B cell (primary cell): Measurements from ENCODE around the gene CNPY2. TPM values are rescaled to one million over a fixed set of nuclear protein-coding genes. Genes with fewer than 3 reads are reported as not detected.

Experiments
- ATAC-seq: fragments of 200-7000 bp; cut with Tn5 transposase; one replicate; pipeline ENCODE4 v1.10.0; 2021; ENCODE audit warnings: low read depth, mild to moderate bottlenecking, moderate number of reproducible peaks, moderate library complexity
- CTCF ChIA-PET: fragments of 350-600 bp; sonication (Branson Sonifier 250); formaldehyde crosslinking; loops from one replicate; lab custom pipeline; 2021; ENCODE audit warnings: antibody characterized with exemption, inconsistent platforms; lab: Charles Lee
- POLR2A ChIA-PET: fragments of 350-600 bp; sonication (Branson Sonifier 250); formaldehyde crosslinking; loops from one replicate; lab custom pipeline; 2021; ENCODE audit warnings: antibody characterized with exemption; lab: Charles Lee
- DNase-seq: peaks from one replicate; pipeline ENCODE4 v3.0.0; 2013
- H2AFZ ChIP-seq: 2 replicates; pipeline ENCODE4 v1.6.1; 2012; ENCODE audit warnings: mild to moderate bottlenecking, low read depth, low read length; ENCODE audit not compliant: insufficient read depth, poor library complexity, severe bottlenecking
- H3K27ac ChIP-seq, 2 donors: 1 replicate in 1 of 2; 2 replicates in 1 of 2; pipeline ENCODE4 v1.5.1; 2012 to 2013; ENCODE audit warnings: low read length in 2 of 2, mild to moderate bottlenecking in 2 of 2, moderate library complexity in 1 of 2
- H3K27me3 ChIP-seq, 4 experiments: fragments of 200-600 bp in 1 of 4; sonication (generic) in 1 of 4; replicated peaks in 1 of 4; 1 replicate in 2 of 4; 2 replicates in 2 of 4; pipeline versions ENCODE4 v1.6.1 to v1.7.0; 2013 to 2016; ENCODE audit warnings: low read length in 3 of 4, mild to moderate bottlenecking in 2 of 4, mixed read lengths in 1 of 4, moderate library complexity in 1 of 4; ENCODE audit not compliant: insufficient read depth in 4 of 4, control insufficient read depth in 3 of 4; ENCODE audit errors: control extremely low read depth in 1 of 4
- H3K36me3 ChIP-seq, 2 experiments: replicated peaks in 1 of 2; 1 replicate in 1 of 2; 2 replicates in 1 of 2; pipeline versions ENCODE4 v1.6.1 to v1.7.1; 2013; ENCODE audit warnings: low read length in 1 of 2; ENCODE audit not compliant: insufficient read depth in 2 of 2, control insufficient read depth in 1 of 2; ENCODE audit errors: control extremely low read depth in 1 of 2, extremely low read depth in 1 of 2
- H3K4me1 ChIP-seq, 2 donors: fragments of 200-600 bp in 1 of 2; sonication (generic) in 1 of 2; 1 replicate in 1 of 2; 2 replicates in 1 of 2; pipeline versions ENCODE4 v1.5.1 to v1.6.1; 2013 to 2017; ENCODE audit warnings: low read length in 2 of 2; ENCODE audit not compliant: control insufficient read depth in 2 of 2, insufficient read depth in 2 of 2
- H3K4me2 ChIP-seq: replicated peaks from 2 replicates; pipeline ENCODE3; 2012; ENCODE audit warnings: mild to moderate bottlenecking, low read depth, low read length; ENCODE audit not compliant: poor library complexity, severe bottlenecking
- H3K4me3 ChIP-seq, 5 experiments: fragments of 200-600 bp in 1 of 5; sonication (generic) in 1 of 5; 1 replicate in 3 of 5; 2 replicates in 2 of 5; pipeline versions ENCODE4 v1.5.1 to v1.7.0; 2011 to 2016; ENCODE audit warnings: low read length in 4 of 5, mild to moderate bottlenecking in 4 of 5, low read depth in 2 of 5, control low read depth in 1 of 5, moderate library complexity in 1 of 5; ENCODE audit not compliant: insufficient read depth in 1 of 5; ENCODE audit errors: control extremely low read depth in 1 of 5, extremely low read depth in 1 of 5
- H3K79me2 ChIP-seq: fragments of 200-600 bp; sonication (generic); one replicate; pipeline ENCODE4 v1.6.0; 2016; ENCODE audit warnings: low read length; ENCODE audit not compliant: control insufficient read depth, insufficient read depth
- H3K9ac ChIP-seq: fragments of 200-600 bp; sonication (generic); 2 replicates; pipeline ENCODE4 v1.6.1; 2017; ENCODE audit warnings: mild to moderate bottlenecking, low read length, moderate library complexity
- H3K9me3 ChIP-seq, 3 donors: one replicate each; pipeline versions ENCODE4 v1.6.1 to v1.7.1; 2013; ENCODE audit warnings: low read length in 2 of 3; ENCODE audit not compliant: control insufficient read depth in 2 of 3, insufficient read depth in 1 of 3; ENCODE audit errors: control extremely low read depth in 1 of 3
- H4K20me1 ChIP-seq: 2 replicates; pipeline ENCODE4 v1.6.0; 2012; ENCODE audit warnings: mild to moderate bottlenecking, low read length; ENCODE audit not compliant: insufficient read depth, control insufficient read depth, poor library complexity, severe bottlenecking
- H3K27ac Mint-ChIP-seq: one replicate; pipeline ENCODE4 v1.8.0; 2021; ENCODE audit warnings: mixed read lengths
- H3K27me3 Mint-ChIP-seq: one replicate; pipeline ENCODE4 v1.8.0; 2021; ENCODE audit warnings: mixed read lengths
- H3K4me1 Mint-ChIP-seq: one replicate; pipeline ENCODE4 v1.8.0; 2021; ENCODE audit warnings: mixed read lengths
- H3K4me3 Mint-ChIP-seq: one replicate; pipeline ENCODE4 v1.8.0; 2021; ENCODE audit warnings: mixed read lengths
- H3K9me3 Mint-ChIP-seq: one replicate; pipeline ENCODE4 v1.8.0; 2022; ENCODE audit warnings: mixed read lengths; ENCODE audit not compliant: insufficient read depth
- EZH2 ChIP-seq: IDR thresholded peaks from 2 replicates; pipeline ENCODE4 v1.6.1; 2012; ENCODE audit warnings: borderline replicate concordance, low read depth, mild to moderate bottlenecking, moderate library complexity, low read length; ENCODE audit not compliant: insufficient read depth, poor library complexity, severe bottlenecking
- WGBS: methylation state at CpG from one replicate; pipeline ENCODE4 v1.1.5; 2013; ENCODE audit warnings: missing lambda C conversion rate; ENCODE audit not compliant: insufficient coverage; 5-methylcytosine and 5-hydroxymethylcytosine counted together
- intact Hi-C: fragments of 100-400 bp; cut with micrococcal nuclease; formaldehyde crosslinking; loops from one replicate; pipeline ENCODE4 v1.10.0; 2022
- polyA plus RNA-seq: library from polyadenylated mRNA; depleted of rRNA; stranded (reverse); fragments of >200 nt; gene quantifications from 2 replicates; pipeline ENCODE4 v1.2.3, GENCODE V29; 2012
- total RNA-seq, 2 donors: library from RNA; stranded (reverse); fragments of 120-200 nt in 1 of 2; gene quantifications; 1 replicate in 1 of 2; 2 replicates in 1 of 2; pipeline versions ENCODE4 v1.2.3 to v1.2.4, GENCODE V29; 2013 to 2022
- TF ChIP-seq, protein P1 (sequence below): fragments of 200-600 bp; IDR thresholded peaks from one replicate; pipeline ENCODE4 v1.8.0; 2022; ENCODE audit warnings: antibody characterized with exemption, mild to moderate bottlenecking

Gene CNPY2
- total and polyA plus RNA-seq, 2 donors (not counting 1 experiment from before 2014, with no cell fraction given), result 61.9 to 91.2 TPM

DNA sequence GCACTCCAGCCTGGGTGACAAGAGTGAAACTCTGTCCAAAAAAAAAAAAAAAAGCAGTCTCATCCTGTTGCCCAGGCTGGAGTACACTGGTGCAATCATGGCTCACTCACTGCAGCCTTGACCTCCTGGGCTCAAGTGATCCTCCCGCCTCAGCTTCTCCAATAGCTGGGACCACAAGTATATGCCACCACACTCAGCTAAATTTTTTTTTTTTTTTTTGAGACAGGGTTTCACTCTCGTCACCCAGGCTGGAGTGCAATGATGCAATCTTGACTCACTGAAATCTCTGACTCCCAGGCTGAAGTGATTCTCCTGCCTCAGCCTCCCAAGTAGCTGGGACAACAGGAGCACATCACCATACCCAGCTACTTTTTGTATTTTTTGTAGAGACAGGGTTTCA, 5.2 kb upstream of the CNPY2 start:
- H3K4me2 ChIP-seq, result no peak overlapping the region
- H3K9ac ChIP-seq, result no peak overlapping the region
- no peaks in the 10 kb centered on the region for H3K79me2 ChIP-seq
- ChIA-PET CTCF (interaction anchor here (0.7 to 1.1 kb wide), 4 partner anchors 95 to 686 kb away, joined by 3 to 5 read pairs (median 4); no protein-coding TSS in a partner anchor), POLR2A (interaction anchor here (0.6 to 0.7 kb wide), 3 partner anchors 17 to 54 kb away, joined by 3 to 6 read pairs (median 5); partner anchors contain the start of gene IL23A)
- WGBS, result 100% methylated on average over 2 of the region's 2 CpGs
- no peaks in the 10 kb centered on the region for H3K9me3 ChIP-seq
- H3K27ac Mint-ChIP-seq, result no peak overlapping the region
- H4K20me1 ChIP-seq, result no peaks in the 10 kb centered on the region
- no peak overlapping the region for H3K4me3 ChIP-seq
- DNase-seq (no peak), ATAC-seq (no peak)
- no peaks in the 10 kb centered on the region for H3K27me3 ChIP-seq
- no peak overlapping the region for H3K27ac ChIP-seq
- H3K9me3 Mint-ChIP-seq, result no peaks in the 10 kb centered on the region
- TF ChIP-seq EZH2, result no peak
- TF ChIP-seq, protein P1, sequence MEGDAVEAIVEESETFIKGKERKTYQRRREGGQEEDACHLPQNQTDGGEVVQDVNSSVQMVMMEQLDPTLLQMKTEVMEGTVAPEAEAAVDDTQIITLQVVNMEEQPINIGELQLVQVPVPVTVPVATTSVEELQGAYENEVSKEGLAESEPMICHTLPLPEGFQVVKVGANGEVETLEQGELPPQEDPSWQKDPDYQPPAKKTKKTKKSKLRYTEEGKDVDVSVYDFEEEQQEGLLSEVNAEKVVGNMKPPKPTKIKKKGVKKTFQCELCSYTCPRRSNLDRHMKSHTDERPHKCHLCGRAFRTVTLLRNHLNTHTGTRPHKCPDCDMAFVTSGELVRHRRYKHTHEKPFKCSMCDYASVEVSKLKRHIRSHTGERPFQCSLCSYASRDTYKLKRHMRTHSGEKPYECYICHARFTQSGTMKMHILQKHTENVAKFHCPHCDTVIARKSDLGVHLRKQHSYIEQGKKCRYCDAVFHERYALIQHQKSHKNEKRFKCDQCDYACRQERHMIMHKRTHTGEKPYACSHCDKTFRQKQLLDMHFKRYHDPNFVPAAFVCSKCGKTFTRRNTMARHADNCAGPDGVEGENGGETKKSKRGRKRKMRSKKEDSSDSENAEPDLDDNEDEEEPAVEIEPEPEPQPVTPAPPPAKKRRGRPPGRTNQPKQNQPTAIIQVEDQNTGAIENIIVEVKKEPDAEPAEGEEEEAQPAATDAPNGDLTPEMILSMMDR, result no peak
- intact Hi-C loops, result no loop called here
- H3K36me3 ChIP-seq, result peaks cover 10 to 54% of the 10 kb centered on the region in 2 experiments
- no peaks in the 10 kb centered on the region for H3K27me3 Mint-ChIP-seq
- no peak overlapping the region for H3K4me3 Mint-ChIP-seq
- peaks cover 3 to 5% of the 10 kb centered on the region in 2 donors for H3K4me1 ChIP-seq
- no peak overlapping the region for H2AFZ ChIP-seq
- H3K4me1 Mint-ChIP-seq, result no peaks in the 10 kb centered on the region

DNA sequence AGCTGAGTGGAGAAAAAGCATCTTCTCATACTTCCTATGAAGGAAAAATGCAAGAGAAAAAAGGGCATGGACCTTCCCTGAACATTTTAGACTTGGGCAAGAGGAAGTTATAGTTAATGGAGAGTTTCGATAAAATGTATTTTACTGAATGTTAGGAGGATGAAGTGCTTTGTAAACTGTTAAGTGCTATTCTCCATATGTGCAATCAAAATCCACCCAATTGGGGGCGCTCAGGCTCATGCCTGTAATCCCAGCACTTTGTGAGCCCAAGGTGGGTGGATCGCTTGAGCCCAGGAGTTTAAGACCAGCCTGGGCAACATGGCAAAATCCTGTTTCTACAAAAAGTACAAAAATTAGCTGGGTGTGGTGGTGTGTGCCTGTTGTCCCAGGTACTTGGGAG, 1.9 kb upstream of the CNPY2 start:
- H3K4me2 ChIP-seq, result no peak overlapping the region
- H3K9ac ChIP-seq, result no peak overlapping the region
- H4K20me1 ChIP-seq, result no peaks in the 10 kb centered on the region
- 100% methylated on average over 2 of the region's 3 CpGs for WGBS
- H3K4me1 ChIP-seq, result peaks cover 12 to 15% of the 10 kb centered on the region in 2 donors
- peaks cover 17% of the 10 kb centered on the region for H3K79me2 ChIP-seq
- no peak for ATAC-seq
- ChIA-PET CTCF (interaction anchor here (1.6 to 3.1 kb wide), 3 partner anchors 19 to 147 kb away, joined by 4 to 27 read pairs (median 6); partner anchors contain the start of genes IL23A and PAN2), POLR2A (no interaction called here)
- DNase-seq, result no peak
- H3K27ac ChIP-seq, result no peak overlapping the region
- Mint-ChIP-seq H3K27me3 (no peaks in the 10 kb centered on the region), H3K4me1 (peaks cover 10% of the 10 kb centered on the region), H3K27ac (no peak overlapping the region), H3K9me3 (no peaks in the 10 kb centered on the region), H3K4me3 (no peak overlapping the region)
- no peaks in the 10 kb centered on the region for H3K9me3 ChIP-seq
- no peak overlapping the region for H2AFZ ChIP-seq
- H3K4me3 ChIP-seq, result no peak overlapping the region
- H3K27me3 ChIP-seq, result no peaks in the 10 kb centered on the region
- intact Hi-C loops, result loop anchor here (5.0 kb wide), 2 partner anchors 125 to 1205 kb away; partner anchors contain the start of genes DDIT3 and MBD6
- H3K36me3 ChIP-seq, result peaks cover 6 to 23% of the 10 kb centered on the region in 2 experiments
- TF ChIP-seq EZH2, result no peak
- TF ChIP-seq, protein P1, result no peak
